Colon (tissue), 2 donors: ENCODE measurements around the gene TLE1.
"Not testable (repeated sequence)": the region's sequence is repeated elsewhere in the genome, so short reads cannot be mapped to it uniquely, and the experiment has no call there.

Experiments
- FAIRE-seq: peaks from 2 replicates; lab custom pipeline; 2012; peaks lifted over from hg19 to GRCh38; lab: Jason Lieb, UNC
- donor health status: control.
- donor health status: control.

Gene TLE1

GRCh38 chr9:81689343-81690175 lies at the start of gene TLE1:
Gene TLE1 (minus strand): TSS chr9:81689547. CDS start chr9:81688240, 1,307 bp downstream.
- FAIRE-seq, result peak; percentile 84

GRCh38 chr9:81737871-81738507 lies 48.6 kb upstream of the TLE1 start:
- no peak for FAIRE-seq

- FAIRE-seq, result not testable (repeated sequence)
Measured at GRCh38 chr9:81730498-81730897, 41.2 kb upstream of the TLE1 start.

- FAIRE-seq, result no peak
Measured at GRCh38 chr9:81729135-81729534, 39.8 kb upstream of the TLE1 start.

- no peak for FAIRE-seq
Measured at GRCh38 chr9:81724242-81724889, 35.0 kb upstream of the TLE1 start.

GRCh38 chr9:81722277-81722676 lies 32.9 kb upstream of the TLE1 start:
- no peak for FAIRE-seq

GRCh38 chr9:81720450-81721086 lies 31.2 kb upstream of the TLE1 start:
- FAIRE-seq, result no peak

GRCh38 chr9:81719972-81720371 lies 30.6 kb upstream of the TLE1 start:
- no peak for FAIRE-seq

- FAIRE-seq, result no peak
Measured at GRCh38 chr9:81718244-81718643, 28.9 kb upstream of the TLE1 start.

GRCh38 chr9:81717747-81718077 lies 28.4 kb upstream of the TLE1 start:
- FAIRE-seq, result peak; percentile 90

- FAIRE-seq, result no peak
Measured at GRCh38 chr9:81717061-81717746, 27.9 kb upstream of the TLE1 start.

- FAIRE-seq, result no peak
Measured at GRCh38 chr9:81716409-81716808, 27.1 kb upstream of the TLE1 start.

- no peak for FAIRE-seq
Measured at GRCh38 chr9:81705578-81705977, 16.2 kb upstream of the TLE1 start.

- no peak for FAIRE-seq
Measured at GRCh38 chr9:81694541-81694940, 5.2 kb upstream of the TLE1 start.

- FAIRE-seq, result no peak
Measured at GRCh38 chr9:81693671-81694378, 4.5 kb upstream of the TLE1 start.

- FAIRE-seq, result no peak
Measured at GRCh38 chr9:81690251-81690851, 1.0 kb upstream of the TLE1 start.

GRCh38 chr9:81689093-81689342 lies 329 bp downstream of the TLE1 start:
- not testable (repeated sequence) for FAIRE-seq

- not testable (repeated sequence) for FAIRE-seq
Measured at GRCh38 chr9:81688262-81689092, 870 bp downstream of the TLE1 start.

GRCh38 chr9:81687521-81688261 lies 1.7 kb downstream of the TLE1 start:
- FAIRE-seq, result no peak
